ENCODE measurements around the gene MSI2. TPM values are rescaled to one million over a fixed set of nuclear protein-coding genes. Genes with fewer than 3 reads are reported as not detected.

MSI2 gene
- total and polyA plus RNA-seq, 2 donors = 25.3 to 52.5 TPM

DNA sequence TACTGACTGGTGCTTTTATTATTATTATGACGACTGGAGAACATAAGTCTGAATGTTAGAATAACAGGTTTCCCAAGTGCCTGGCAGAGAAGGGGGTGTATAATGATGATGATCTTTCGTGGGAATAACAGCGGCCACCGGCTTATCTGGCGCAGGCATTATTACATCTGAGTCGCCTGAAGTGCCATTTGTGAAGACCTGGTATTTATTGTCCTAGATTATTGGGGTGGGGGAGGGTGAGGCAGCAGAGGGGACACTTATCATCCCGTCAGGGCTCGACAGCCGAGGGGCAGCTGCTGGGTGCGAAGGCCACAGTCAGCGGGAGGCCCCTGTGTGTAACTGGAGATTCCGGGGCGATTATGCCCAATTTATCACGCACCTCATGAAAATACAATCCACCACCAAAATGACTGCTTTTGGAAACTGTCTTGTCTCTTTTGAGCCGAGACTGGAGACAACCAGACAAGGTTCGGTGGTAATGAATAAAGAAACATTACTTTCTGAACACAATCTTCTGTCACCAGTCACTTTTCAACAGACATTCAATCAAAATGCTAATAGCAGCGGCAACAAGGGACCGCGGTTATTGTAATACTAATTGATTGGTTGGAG is 289.5 kb downstream of the MSI2 start:
- H3K27ac ChIP-seq (ENCODE audit: low read depth in 1 of 2, low read length in 1 of 2) = no peak overlapping the region
- DNase-seq (ENCODE audit: low read depth in 6 of 9, low spot score in 9 of 9) = no peak
- H3K4me1 ChIP-seq (ENCODE audit: control insufficient read depth in 2 of 2, insufficient read depth in 2 of 2, low read length in 2 of 2) = peaks cover 63 to 84% of the 10 kb centered on the region in 2 donors
- peaks cover 3 to 12% of the 10 kb centered on the region in 2 donors for H3K36me3 ChIP-seq (ENCODE audit: control insufficient read depth in 2 of 2, insufficient read depth in 2 of 2, low read length in 1 of 2)
- H3K4me3 ChIP-seq (ENCODE audit: low read length in 2 of 2) = no peak overlapping the region
- H3K9me3 ChIP-seq (ENCODE audit: control insufficient read depth in 2 of 2, insufficient read depth in 1 of 2, low read length in 1 of 2) = no peaks in the 10 kb centered on the region
- 97% methylated on average over 19 of the region's 19 CpGs for WGBS
- H3K27me3 ChIP-seq (ENCODE audit: control insufficient read depth in 2 of 2, insufficient read depth in 1 of 2, low read length in 1 of 2) = no peaks in the 10 kb centered on the region

DNA sequence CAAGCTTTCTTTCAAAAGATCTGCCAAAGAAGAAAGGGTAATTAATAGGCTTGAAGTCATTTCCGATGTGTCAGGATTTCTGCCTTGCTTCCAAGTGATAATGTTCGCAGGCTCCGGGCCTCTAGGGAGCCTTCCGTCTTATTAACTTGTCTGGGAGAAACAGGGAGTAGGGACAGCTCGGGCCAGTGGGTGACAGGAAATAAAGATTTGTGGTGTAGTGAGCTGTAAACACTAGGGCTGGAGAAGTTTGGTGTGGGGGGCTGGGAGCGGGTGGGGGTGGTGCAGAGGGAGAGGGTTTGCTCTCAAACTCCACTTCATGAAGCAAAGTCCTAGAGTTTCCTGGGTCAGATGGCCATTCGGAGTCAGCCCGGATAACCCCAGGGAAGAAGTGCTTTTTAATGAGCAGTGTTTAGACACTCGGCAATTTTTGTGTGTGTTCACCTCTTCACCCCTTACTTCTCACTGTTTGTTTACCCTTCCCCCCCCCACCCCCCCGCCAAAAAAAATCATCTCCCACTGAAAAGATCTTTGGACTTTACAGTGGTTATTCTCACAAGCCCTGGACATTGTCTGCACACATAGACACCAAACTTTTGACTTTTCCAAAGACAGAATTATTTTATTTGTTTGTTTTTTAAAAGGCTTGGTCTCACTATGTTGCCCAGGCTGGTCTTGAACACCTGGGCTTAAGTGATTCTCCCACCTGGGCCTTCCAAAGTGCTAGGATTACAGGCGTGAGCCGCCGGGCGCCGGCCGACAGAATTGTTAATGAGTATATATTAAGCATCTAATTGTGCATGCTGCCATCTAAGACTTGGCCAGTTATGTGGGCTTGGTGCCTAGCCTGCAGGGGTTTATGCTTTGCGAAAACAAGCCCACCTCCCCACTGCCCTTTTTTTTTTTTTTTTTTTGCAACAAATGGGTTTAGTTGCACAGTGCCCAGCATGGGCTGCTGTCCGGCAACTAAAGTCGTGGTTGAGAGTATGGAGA is 292.4 kb downstream of the MSI2 start:
- H3K9me3 ChIP-seq (ENCODE audit: control insufficient read depth in 2 of 2, insufficient read depth in 1 of 2, low read length in 1 of 2) = no peaks in the 10 kb centered on the region
- H3K36me3 ChIP-seq (ENCODE audit: control insufficient read depth in 2 of 2, insufficient read depth in 2 of 2, low read length in 1 of 2) = peaks cover 0 to 10% of the 10 kb centered on the region in 2 donors
- WGBS = 80% methylated on average over 19 of the region's 19 CpGs
- peak overlapping the region in 1 of 2 donors; percentile 95 for H3K27ac ChIP-seq (ENCODE audit: low read depth in 1 of 2, low read length in 1 of 2)
- peaks cover 66 to 86% of the 10 kb centered on the region in 2 donors for H3K4me1 ChIP-seq (ENCODE audit: control insufficient read depth in 2 of 2, insufficient read depth in 2 of 2, low read length in 2 of 2)
- no peaks in the 10 kb centered on the region for H3K27me3 ChIP-seq (ENCODE audit: control insufficient read depth in 2 of 2, insufficient read depth in 1 of 2, low read length in 1 of 2)
- DNase-seq (ENCODE audit: low read depth in 6 of 9, low spot score in 9 of 9) = no peak
- H3K4me3 ChIP-seq (ENCODE audit: low read length in 2 of 2) = no peak overlapping the region

DNA sequence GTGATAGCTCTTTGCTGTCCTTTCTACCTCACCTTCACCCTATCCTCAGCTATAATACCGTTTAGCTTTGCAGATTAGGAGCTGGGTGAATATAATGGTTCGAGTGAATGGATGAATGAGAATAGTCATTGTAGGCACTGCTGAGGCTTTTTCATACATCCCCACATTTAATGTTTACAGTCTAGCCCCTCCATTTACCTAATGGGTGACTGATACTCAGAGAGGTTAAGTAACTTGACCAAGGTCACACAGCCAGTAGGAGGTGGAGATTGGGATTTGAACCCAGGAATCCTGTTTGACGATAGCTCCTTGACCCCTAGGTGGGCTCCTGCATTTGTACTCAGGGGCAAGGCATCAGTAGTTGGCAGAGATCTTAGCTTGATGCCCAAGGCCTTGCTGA is 293.1 kb downstream of the MSI2 start:
- WGBS = 89% methylated on average over 3 of the region's 3 CpGs
- H3K27ac ChIP-seq (ENCODE audit: low read depth in 1 of 2, low read length in 1 of 2) = peak overlapping the region; percentile 77 to 95

DNA sequence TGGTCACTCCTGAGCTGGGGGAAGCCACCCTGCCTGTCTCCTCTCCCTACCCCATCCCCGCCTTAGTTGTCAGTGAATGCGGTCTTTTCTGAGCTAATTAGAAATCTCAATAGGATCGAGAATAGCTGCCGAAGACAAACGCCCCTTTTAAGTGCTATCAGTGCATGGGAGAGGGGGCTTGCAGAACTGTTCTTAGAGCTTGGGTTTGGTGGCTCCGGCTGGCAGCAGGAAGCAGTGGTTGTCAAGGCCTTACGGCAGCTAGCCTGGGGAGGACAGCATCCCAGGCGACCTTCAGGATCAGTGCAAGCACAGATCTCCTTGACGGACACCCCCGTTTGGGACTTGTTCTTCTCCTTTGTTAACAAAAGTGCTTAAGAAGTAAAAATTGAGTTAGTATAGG is 293.7 kb downstream of the MSI2 start:
- peaks cover 68 to 89% of the 10 kb centered on the region in 2 donors for H3K4me1 ChIP-seq (ENCODE audit: control insufficient read depth in 2 of 2, insufficient read depth in 2 of 2, low read length in 2 of 2)
- H3K27ac ChIP-seq (ENCODE audit: low read depth in 1 of 2, low read length in 1 of 2) = peak overlapping the region; percentile 77 to 95
- no peaks in the 10 kb centered on the region for H3K27me3 ChIP-seq (ENCODE audit: control insufficient read depth in 2 of 2, insufficient read depth in 1 of 2, low read length in 1 of 2)
- 34% methylated on average over 10 of the region's 10 CpGs for WGBS
- H3K36me3 ChIP-seq (ENCODE audit: control insufficient read depth in 2 of 2, insufficient read depth in 2 of 2, low read length in 1 of 2) = peaks cover 0 to 10% of the 10 kb centered on the region in 2 donors
- DNase-seq (ENCODE audit: low read depth in 6 of 9, low spot score in 9 of 9) = peak in 1 of 9 donors; percentile 76
- H3K4me3 ChIP-seq (ENCODE audit: low read length in 2 of 2) = peak overlapping the region; percentile 50 to 67
- H3K9me3 ChIP-seq (ENCODE audit: control insufficient read depth in 2 of 2, insufficient read depth in 1 of 2, low read length in 1 of 2) = no peaks in the 10 kb centered on the region

More for the DNA sequence above, 293.1 kb downstream of the MSI2 start:
- Histone ChIP-seq H3K4me3 (ENCODE audit: low read length in 2 of 2) (peak overlapping the region; percentile 50 to 67), H3K36me3 (ENCODE audit: control insufficient read depth in 2 of 2, insufficient read depth in 2 of 2, low read length in 1 of 2) (peaks cover 0 to 10% of the 10 kb centered on the region in 2 donors), H3K9me3 (ENCODE audit: control insufficient read depth in 2 of 2, insufficient read depth in 1 of 2, low read length in 1 of 2) (no peaks in the 10 kb centered on the region), H3K4me1 (ENCODE audit: control insufficient read depth in 2 of 2, insufficient read depth in 2 of 2, low read length in 2 of 2) (peaks cover 68 to 87% of the 10 kb centered on the region in 2 donors), H3K27me3 (ENCODE audit: control insufficient read depth in 2 of 2, insufficient read depth in 1 of 2, low read length in 1 of 2) (no peaks in the 10 kb centered on the region)
- no peak for DNase-seq (ENCODE audit: low read depth in 6 of 9, low spot score in 9 of 9)

DNA sequence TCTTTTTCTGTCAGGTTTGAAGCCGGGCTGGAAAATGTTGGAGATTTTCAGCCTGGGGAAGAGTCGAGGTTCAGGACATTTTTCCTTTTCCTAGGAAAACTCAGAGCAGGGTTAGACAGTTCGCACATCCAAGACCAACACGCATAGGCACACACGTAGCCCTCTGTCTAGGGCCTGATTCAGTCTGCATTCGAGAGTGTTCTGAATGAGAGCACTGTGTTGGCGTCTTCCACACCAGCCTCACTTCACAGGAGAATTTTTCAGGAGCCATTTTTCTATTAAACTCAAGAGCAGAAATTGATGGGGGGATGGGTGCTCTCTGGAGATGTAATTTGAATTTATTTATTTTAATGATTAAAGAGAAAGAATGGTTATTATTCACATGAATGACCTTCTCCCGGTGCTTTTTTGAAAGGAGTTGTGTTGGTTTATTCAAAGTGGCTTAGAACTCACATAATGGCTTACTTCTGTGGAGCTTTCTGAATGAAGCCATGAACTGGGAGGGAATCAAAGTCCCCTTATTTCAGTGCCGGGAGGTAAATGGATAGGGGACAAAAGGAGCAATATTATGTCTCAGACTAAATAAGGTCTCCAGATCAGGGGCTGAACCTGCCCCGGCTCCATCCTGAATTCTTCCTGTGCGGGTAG is 294.5 kb downstream of the MSI2 start:
- Histone ChIP-seq H3K9me3 (ENCODE audit: control insufficient read depth in 2 of 2, insufficient read depth in 1 of 2, low read length in 1 of 2) (no peaks in the 10 kb centered on the region), H3K27me3 (ENCODE audit: control insufficient read depth in 2 of 2, insufficient read depth in 1 of 2, low read length in 1 of 2) (no peaks in the 10 kb centered on the region), H3K36me3 (ENCODE audit: control insufficient read depth in 2 of 2, insufficient read depth in 2 of 2, low read length in 1 of 2) (peaks cover 0 to 13% of the 10 kb centered on the region in 2 donors), H3K4me1 (ENCODE audit: control insufficient read depth in 2 of 2, insufficient read depth in 2 of 2, low read length in 2 of 2) (peaks cover 70 to 92% of the 10 kb centered on the region in 2 donors), H3K4me3 (ENCODE audit: low read length in 2 of 2) (peak overlapping the region; percentile 50 to 67), H3K27ac (ENCODE audit: low read depth in 1 of 2, low read length in 1 of 2) (peak overlapping the region; percentile 67 to 95)
- DNase-seq (ENCODE audit: low read depth in 6 of 9, low spot score in 9 of 9) = peak in 1 of 9 donors; percentile 66
- 60% methylated on average over 11 of the region's 11 CpGs for WGBS

DNA sequence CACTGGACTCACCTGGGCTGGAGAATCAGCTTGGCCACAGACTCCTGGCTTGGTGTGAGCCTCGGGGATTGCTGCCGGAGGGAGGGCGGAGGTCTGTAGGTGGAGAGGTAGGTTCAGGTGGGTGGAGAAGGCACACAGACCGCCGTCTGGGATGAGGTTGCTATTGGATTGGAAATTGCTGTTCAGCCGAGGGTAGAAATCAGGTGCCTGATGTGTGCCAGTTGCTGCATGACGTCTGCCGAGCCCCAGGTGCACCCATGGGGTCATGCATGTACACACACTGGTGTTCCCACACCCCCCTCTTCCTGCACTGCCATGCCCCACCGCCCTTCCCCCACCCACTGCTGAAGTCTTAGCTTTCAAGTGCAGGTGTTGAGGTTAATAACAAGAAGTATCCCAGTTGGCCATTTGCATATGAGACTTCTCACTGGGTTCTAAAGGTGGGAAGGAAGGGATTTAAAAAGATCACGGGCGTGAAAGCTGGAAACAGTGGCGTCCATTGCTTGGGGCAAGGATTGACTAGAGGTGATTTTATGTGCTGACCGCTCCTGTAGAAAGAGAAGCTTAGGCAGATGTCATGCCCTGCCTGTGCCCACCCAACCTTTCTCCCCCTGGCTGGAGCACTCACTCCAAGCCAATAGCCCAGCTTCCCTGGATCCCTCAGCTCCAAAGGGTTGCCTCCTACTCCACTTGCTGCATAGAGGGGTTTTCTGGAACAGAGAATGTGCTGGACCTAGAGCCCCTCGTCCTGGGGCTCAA is 295.2 kb downstream of the MSI2 start:
- DNase-seq (ENCODE audit: low read depth in 6 of 9, low spot score in 9 of 9) = peak; percentile 69 to 96 (median 89)
- WGBS = 18% methylated on average over 14 of the region's 14 CpGs
- H3K4me1 ChIP-seq (ENCODE audit: control insufficient read depth in 2 of 2, insufficient read depth in 2 of 2, low read length in 2 of 2) = peaks cover 70 to 96% of the 10 kb centered on the region in 2 donors
- H3K27ac ChIP-seq (ENCODE audit: low read depth in 1 of 2, low read length in 1 of 2) = peak overlapping the region; percentile 64 to 95
- H3K4me3 ChIP-seq (ENCODE audit: low read length in 2 of 2) = peak overlapping the region; percentile 50 to 67
- H3K9me3 ChIP-seq (ENCODE audit: control insufficient read depth in 2 of 2, insufficient read depth in 1 of 2, low read length in 1 of 2) = no peaks in the 10 kb centered on the region
- peaks cover 0 to 19% of the 10 kb centered on the region in 2 donors for H3K36me3 ChIP-seq (ENCODE audit: control insufficient read depth in 2 of 2, insufficient read depth in 2 of 2, low read length in 1 of 2)
- H3K27me3 ChIP-seq (ENCODE audit: control insufficient read depth in 2 of 2, insufficient read depth in 1 of 2, low read length in 1 of 2) = no peaks in the 10 kb centered on the region

DNA sequence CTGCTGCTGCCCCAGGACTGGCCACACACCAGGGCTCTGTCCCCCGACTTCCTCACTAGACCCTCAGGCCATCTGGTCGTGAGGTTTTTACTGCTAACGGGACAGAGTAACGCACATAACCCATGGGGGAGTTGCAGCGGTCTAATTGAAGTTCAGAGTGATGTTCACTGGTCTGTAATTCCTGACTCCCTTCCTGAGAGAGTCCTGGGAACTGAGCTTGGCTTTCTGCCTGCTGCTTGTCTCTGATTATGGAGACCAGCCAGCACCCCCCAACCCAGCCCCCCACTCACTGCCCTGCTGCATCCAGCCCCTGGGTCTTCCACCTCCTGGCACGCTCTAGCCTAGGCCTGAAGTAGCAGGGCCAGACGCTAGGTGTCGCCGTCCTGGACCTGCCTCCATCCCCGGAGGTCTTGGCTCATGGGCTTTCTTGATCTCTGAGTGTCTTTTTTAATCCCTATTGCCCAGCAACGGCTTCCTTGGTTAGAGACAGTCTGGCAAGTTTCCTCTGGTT is 295.8 kb downstream of the MSI2 start:
- Histone ChIP-seq H3K36me3 (ENCODE audit: control insufficient read depth in 2 of 2, insufficient read depth in 2 of 2, low read length in 1 of 2) (peaks cover 0 to 25% of the 10 kb centered on the region in 2 donors), H3K27ac (ENCODE audit: low read depth in 1 of 2, low read length in 1 of 2) (peak overlapping the region; percentile 32 to 95), H3K27me3 (ENCODE audit: control insufficient read depth in 2 of 2, insufficient read depth in 1 of 2, low read length in 1 of 2) (no peaks in the 10 kb centered on the region), H3K4me1 (ENCODE audit: control insufficient read depth in 2 of 2, insufficient read depth in 2 of 2, low read length in 2 of 2) (peaks cover 73 to 96% of the 10 kb centered on the region in 2 donors), H3K9me3 (ENCODE audit: control insufficient read depth in 2 of 2, insufficient read depth in 1 of 2, low read length in 1 of 2) (no peaks in the 10 kb centered on the region), H3K4me3 (ENCODE audit: low read length in 2 of 2) (peak overlapping the region; percentile 1 to 67)
- DNase-seq (ENCODE audit: low read depth in 6 of 9, low spot score in 9 of 9) = peak in 6 of 9 donors; percentile 58 to 88 (median 68)
- 17% methylated on average over 11 of the region's 11 CpGs for WGBS

DNA sequence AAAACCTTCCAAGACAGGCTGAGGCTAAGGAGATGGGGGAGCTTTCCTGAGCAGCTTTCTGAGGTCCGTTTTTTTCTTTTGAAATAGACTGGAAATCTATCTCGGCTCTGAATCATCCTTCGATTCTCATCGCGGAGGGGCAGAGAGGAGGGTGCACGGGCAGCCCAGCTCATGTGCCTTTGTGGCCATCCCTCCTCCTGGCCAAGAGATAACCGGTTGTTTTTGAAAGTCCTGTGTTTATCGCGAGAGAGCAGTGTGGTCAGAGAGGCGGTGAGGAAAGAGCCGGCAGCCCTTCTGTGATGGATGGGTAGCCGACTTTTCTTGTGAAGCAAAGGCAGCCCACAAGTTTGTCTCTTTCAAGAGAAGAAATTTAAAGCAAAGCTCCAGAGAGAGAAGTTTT is 297.2 kb downstream of the MSI2 start:
- peaks cover 4 to 26% of the 10 kb centered on the region in 2 donors for H3K36me3 ChIP-seq (ENCODE audit: control insufficient read depth in 2 of 2, insufficient read depth in 2 of 2, low read length in 1 of 2)
- H3K27me3 ChIP-seq (ENCODE audit: control insufficient read depth in 2 of 2, insufficient read depth in 1 of 2, low read length in 1 of 2) = no peaks in the 10 kb centered on the region
- WGBS = 48% methylated on average over 12 of the region's 12 CpGs
- H3K27ac ChIP-seq (ENCODE audit: low read depth in 1 of 2, low read length in 1 of 2) = peak overlapping the region; percentile 60 to 95
- no peak overlapping the region for H3K4me3 ChIP-seq (ENCODE audit: low read length in 2 of 2)
- no peak for DNase-seq (ENCODE audit: low read depth in 6 of 9, low spot score in 9 of 9)
- no peaks in the 10 kb centered on the region for H3K9me3 ChIP-seq (ENCODE audit: control insufficient read depth in 2 of 2, insufficient read depth in 1 of 2, low read length in 1 of 2)
- peaks cover 74 to 98% of the 10 kb centered on the region in 2 donors for H3K4me1 ChIP-seq (ENCODE audit: control insufficient read depth in 2 of 2, insufficient read depth in 2 of 2, low read length in 2 of 2)
